CD4-positive, alpha-beta T cell treated with Interleukin-6 at 100 ng/mL for 8 hours (primary cell): ENCODE data around the gene SREBF1.

Experiments used
- DNase-seq: peaks from one replicate; pipeline ENCODE4 v3.0.0-alpha.2; 2020; ENCODE audit warnings: mixed read lengths, low spot score

Gene SREBF1

GRCh38 chr17:17794382-17794781, 42.4 kb downstream of the SREBF1 start:
- no peak for DNase-seq

DNA sequence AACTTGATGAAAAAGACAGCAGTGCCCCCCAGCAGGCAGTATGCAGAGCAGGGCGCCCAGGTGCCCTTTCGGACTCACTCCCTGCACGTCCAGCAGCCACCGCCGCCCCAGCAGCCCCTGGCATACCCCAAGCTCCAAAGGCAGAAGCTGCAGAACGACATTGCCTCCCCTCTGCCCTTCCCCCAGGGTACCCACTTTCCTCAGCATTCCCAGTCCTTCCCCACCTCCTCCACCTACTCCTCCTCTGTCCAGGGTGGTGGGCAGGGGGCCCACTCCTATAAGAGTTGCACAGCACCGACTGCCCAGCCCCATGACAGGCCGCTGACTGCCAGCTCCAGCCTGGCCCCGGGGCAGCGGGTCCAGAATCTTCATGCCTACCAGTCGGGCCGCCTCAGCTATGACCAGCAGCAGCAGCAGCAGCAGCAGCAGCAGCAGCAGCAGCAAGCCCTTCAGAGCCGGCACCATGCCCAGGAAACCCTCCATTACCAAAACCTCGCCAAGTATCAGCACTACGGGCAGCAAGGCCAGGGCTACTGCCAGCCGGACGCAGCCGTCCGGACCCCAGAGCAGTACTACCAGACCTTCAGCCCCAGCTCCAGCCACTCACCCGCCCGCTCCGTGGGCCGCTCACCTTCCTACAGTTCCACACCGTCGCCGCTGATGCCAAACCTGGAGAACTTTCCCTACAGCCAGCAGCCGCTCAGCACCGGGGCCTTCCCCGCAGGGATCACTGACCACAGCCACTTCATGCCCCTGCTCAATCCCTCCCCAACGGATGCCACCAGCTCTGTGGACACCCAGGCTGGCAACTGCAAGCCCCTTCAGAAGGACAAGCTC, 43.2 kb downstream of the SREBF1 start:
- no peak for DNase-seq

DNA sequence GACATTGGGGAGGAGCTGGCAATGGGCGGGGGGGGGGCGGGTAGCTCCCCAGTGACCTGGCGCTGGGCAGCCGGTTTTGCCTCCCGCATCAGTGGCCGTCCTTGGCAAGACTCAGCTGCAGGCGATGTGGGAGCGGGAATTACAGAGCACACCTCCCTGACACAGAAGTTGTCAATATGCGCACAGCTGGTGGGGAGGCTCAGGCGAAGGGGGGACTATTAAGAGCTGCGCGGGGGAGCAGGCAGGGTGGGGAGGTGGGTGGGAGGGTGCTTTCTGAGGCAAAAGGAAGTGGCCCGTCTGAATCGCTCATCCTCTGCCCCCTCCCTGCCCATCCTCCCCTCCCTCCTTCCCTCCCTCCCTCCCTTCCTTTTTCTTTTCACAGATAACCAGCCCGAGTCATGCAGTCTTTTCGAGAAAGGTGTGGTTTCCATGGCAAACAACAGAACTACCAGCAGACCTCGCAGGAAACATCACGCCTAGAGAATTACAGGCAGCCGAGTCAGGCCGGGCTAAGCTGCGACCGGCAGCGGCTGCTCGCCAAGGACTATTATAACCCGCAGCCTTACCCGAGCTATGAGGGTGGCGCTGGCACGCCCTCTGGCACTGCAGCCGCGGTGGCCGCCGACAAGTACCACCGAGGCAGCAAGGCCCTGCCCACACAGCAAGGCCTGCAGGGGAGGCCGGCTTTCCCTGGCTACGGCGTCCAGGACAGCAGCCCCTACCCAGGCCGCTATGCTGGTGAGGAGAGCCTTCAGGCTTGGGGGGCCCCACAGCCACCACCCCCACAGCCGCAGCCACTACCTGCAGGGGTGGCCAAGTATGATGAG, 44.0 kb downstream of the SREBF1 start:
- peak; percentile 80 for DNase-seq

GRCh38 chr17:17792037-17792550, 44.7 kb downstream of the SREBF1 start:
- no peak for DNase-seq

DNA sequence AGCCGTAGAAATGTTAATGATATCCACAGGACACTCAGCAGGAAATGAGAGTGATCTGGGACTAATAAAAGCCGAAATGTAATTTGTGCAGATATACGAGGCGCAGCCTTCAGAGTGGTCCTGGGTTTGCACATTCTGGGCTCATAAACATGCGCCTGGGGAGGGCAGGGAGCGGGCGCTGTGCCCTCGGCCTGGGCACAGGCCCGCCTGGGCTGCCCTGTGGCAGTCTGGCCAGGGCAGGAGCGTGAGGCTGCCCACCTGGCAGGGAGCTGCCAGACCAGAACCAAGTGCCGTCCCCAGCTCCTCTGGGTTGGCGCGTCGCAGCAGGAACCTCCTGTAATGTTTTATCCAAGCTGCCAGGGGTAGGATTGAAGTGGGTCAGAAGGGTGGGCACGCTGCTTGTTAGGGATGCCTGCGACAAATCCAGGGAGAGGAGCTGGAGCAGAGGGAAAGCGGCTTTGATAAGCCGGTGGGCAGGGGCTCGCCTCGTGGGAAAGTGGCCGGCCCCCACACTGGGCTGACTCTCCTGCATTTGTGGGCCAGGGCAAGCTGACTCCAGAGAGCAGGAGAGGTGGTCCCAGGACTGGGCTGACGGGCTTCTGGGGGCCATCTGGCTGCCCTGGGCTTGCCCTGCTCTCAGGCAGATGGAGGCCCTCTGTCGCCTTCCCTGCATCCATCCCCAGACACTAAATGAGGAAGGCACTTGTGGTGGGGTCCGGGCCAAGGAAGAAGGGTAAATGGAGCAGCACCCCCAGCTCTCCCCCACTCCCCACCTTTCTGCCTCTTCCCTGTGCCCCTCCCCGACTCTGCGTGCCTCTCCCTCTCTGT, 45.9 kb downstream of the SREBF1 start:
- no peak for DNase-seq

- no peak for DNase-seq
Observed at GRCh38 chr17:17789828-17790636, 46.8 kb downstream of the SREBF1 start.

DNA sequence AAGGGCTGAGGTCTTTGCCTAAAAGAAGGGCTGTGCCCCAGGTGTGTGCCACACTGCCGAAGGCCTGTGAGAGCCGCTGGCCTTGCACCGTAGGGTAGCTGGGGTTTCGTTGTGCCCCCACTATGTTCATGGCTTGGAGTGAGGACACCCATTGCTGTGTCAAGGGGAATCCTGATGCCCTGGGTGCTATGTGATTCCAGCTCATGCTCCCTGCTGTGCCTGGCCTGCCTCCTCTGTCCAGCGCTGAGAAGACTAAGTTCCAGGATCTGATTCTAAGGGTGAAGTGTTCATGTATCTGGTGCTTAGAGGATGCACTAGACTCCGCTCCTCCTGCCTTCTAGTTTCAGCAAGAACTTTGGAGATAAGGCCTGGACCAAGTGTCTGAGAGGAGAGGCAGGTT, 47.4 kb downstream of the SREBF1 start:
- DNase-seq: no peak

DNA sequence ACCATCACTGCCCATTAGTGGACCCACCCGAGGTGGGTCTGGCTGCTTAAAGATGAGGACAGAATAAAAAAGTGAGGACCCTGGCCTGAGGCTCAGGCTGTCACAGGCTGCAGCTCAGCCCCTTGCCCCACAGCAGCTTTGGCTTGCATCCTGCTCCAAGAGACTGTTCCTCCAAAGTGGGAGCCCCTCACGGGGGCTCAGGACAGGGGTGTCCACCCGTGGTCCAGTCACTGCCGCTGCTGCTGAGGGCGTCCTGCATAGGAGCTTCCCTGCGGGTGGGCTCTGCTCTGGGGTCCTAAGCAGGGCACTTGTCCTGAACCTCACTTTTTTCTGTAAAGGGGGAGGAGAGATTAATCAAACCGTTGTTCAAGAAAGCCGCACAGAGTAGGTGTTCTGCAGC, 47.8 kb downstream of the SREBF1 start:
- no peak for DNase-seq

DNA sequence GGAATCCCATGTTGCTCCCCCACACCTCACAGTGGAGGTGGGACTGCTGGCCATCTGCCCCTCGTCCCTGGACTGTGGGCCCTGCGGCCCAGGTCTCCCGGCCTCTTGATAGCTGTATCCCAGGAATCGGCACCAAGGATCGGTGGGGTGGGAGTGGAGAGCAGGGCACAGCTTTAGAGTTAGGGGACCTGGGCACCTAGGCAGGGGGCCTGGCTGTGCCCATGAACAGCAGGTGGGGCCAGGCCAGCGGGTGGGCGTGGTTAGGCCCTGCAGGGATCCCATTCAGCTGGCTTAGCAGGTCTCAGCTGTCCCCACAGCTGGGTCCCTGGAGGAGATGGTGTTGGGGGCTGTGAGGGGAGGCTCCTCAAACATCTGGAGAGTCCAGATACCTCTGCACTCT, 49.2 kb downstream of the SREBF1 start:
- no peak for DNase-seq

- DNase-seq: no peak
Observed at GRCh38 chr17:17786998-17787397, 49.8 kb downstream of the SREBF1 start.

DNA sequence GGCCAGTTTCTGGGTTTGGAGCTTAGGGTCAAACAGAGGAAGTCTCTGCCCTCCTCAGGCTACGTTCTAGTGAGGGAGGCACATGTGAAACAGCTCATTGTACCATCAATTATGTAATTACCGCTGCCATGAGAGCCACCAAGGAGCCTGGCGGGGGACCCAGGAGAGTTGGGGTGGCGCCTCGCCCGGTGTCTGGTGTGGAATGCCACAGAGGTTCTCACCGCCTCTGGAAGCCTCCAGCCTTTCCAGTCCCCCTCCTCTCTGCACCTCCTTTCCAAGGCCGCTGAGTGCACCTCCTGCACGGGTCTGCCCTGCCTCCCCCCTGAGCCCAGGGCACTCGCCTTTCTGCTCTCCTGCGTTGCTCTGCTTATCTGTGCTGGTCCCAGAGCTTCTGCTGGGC, 51.4 kb downstream of the SREBF1 start:
- no peak for DNase-seq

DNA sequence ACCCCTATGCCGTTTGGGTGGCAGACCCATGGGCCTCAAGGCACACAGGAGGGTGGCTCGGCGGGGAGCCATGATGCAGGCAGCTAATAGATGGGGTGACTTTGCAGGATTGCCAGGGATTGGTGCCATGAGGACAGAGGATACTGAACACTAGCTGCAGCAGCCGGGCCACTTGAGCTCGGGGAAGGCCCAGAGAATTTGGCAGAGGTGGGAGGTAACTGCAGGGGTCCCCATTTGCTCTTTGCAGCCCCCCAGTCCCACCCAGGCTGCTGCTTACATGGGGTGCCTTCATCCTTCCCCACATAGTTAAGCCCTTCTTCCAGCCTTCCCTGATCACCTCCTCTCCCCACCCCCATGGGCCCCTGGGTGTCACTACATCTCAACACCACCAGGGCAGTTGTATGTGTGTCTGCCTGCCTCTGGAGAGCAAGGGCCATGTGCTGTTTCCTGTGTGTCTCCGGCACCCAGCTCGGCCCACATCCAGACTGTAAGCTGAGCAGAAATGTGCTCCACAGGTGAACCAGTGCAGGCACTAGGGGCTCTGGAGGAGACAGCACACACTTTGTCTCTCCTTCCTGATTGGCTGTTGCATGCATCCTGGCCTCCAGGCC, 52.0 kb downstream of the SREBF1 start:
- peak; percentile 22 for DNase-seq

DNA sequence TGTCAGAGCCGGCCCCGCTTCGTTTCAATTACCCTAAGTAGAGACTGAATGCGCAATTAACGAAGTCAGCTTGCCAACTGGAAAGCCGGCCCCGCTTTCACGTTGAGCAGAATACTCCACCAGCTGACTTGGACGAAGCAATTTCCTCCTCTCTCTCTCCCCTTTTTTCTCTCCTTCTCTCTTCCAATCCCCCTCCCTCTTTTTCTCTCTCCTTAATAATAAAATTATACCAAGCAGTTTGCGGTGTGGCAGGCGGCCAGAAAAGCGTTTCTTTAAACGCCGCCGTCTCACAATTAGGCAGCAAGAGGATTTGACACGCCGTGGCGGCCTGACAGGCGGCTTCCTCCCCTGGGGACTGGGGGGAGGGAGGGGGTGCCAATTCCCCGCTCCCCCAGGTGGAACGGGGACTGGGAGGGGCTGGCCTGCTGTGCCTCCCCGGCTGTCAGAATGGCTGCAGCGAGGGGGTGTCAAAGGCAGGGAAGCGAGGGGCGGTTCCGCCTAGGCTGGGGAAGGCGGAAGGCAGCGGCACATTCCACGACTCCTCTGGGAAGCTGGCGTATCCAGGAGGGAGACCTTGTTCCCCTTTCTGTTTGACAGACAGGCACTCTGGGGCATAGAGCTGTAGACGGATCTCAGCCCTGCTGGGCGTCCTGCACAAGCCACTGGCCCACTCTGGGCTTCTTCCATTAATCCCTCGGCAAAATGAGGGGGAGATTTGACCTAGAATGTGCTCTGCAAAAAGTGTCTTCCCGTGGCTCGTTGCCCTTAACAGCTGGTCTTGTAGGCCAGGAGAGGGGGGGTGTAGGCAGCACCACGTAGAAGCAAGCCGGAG, 52.7 kb downstream of the SREBF1 start:
- no peak for DNase-seq

DNA sequence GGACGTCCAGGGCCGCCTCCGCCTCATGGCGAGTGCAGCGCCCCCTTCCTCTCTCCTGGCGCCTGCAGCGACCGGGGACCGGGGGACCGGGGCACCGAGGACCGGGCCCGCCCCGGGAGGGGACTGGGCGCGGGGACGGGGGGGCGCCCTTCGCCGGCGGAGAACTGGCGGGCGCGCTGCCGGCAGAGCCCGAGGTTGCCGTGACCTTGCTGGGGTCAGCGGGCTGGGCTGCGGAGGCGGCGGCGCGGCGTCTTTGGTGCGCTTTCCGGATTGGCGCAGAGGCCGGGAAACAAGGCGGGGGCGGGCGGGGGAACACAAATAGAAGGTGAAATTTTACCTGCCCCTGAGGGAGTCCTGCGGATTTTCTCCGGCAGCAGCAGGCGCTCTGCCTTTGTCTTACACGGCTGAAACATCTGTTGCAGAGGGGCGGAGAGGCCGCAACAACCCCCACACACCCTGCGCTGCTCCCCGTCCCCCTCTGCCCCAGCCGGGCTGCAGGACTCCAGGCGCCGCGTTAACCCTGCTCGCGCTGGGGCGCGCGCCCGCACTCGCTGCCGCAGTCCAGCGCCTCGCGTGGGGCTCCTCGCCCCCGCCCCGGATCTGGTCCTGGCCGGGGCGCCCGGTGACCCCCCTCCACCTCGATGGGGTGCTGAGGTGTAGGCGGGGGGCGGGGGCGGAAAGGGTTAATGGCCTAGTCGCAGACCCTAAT, 53.5 kb downstream of the SREBF1 start:
- DNase-seq: peak; percentile 58

GRCh38 chr17:17782523-17783115, 54.2 kb downstream of the SREBF1 start:
- DNase-seq: no peak

DNA sequence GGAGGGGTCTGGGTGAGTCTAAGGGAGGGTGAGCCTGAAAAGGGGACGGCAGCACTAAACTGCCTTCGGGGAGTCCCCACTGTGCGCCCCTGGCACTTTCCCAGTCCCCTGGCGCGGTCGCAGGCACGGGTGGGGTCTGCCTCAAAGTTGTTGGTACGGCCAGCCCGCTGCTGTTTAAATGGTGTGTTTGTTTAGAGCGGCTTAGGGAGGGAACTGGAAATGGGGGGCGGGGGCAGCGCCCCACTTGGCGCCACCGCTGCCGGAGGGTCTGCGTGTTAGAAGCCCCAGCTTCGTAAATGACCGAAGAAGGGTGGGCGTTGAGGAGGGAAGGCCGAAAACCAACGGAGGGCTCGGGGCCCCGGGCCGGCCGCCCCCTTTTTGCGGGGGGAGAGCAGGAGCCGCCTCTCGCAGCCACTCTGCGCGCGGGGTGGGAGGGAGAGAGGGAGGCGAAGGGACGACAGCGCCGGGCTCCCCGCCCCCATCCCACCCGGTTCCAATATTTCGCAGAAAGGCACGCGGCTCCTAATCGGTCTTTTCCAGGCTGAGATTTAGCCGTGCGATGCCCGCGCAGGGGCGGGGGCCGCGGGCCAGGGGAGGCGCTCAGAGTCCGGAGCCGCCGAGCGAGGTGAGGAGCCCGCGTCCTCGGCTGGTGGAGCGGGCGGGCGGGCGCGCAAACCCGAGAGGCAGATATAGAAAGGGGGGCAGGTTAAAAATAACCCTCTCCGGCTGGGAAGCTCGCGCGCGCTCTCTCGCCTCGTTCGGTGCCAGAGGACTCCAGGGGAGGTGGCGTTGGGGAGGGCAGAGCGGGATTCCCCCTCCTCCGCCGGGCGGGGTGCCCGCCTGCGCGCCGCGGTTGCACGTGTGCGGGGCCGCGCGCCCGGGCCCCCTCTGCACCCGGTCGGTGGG, 54.9 kb downstream of the SREBF1 start:
- no peak for DNase-seq

DNA sequence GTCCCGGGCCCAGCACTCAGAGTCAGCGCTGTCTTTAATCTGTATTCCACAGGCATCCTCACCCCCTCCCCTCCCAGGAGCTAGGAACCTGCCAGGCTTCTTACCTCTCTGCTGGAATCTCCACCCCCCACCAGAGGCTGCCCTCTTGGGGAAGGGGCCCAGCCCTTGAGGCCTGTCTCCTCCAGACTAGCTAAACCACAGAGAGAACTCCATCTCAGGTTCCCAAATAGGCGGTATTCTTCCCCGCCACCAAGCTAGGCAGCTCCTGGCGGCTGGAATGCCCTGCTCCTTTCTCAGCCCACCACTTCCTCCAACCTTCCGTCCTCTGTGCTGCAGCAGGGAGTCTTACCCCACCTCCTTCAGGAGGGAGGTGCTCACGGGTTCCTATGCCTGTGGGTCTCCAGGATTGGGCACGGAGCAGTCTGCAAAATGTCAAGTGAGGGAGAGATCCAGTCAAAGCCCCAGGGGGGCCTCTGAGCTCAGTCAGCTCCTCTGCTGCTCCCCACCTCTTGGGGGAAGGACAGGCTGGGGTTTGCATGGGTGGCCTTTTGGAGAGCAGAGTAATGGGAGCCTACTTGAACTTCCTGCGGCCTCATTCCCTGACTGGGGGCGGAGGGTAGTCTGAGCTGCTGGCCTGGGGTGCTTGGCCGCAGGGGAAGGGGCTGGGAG, 55.7 kb downstream of the SREBF1 start:
- no peak for DNase-seq
